ENCODE measurements around the gene UBALD2. TPM values are rescaled to one million over a fixed set of nuclear protein-coding genes. Genes with fewer than 3 reads are reported as not detected.

Gene UBALD2
- total and polyA plus RNA-seq, 2 of the 8 experiments (the other 6 are each of a cell fraction or from before 2014, with no cell fraction given): 17.8 to 22.6 TPM

DNA sequence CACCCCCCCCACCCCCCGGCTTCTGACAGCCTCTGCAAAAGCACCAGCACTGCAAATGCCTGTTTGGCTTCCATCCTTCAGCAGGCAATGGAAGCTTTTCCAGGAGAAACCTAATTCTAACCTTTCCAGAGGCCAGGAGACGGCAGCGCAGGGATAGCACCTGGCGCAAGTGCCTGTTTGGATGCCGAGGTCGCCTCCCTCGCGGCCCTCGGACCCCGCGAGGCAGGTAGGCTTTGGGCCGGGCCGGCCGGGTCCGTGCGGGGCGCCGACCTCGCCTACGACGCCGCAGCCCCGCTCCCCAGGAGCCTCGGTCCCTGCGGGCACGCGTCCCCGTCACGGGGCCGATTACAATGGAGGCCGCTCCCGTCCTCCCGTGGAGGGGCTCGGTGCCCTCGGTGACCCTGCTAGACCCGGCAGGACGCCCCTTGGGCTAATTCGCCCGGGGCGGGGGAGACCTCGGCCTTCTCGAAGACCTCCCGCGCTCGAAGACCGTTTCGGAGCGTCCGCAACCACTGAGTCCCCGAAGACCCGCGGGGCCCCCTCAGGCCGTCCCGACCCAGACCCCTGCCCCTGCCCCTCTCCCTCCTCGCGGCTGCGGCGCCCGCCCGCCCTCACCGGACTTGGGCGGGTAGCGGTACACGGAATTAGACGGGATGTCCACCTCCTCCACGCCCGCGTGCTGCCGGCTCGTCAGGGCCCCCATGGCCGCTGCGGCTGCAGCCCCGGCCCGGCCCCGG is 25.4 kb upstream of the UBALD2 start (continued):
- TF ChIP-seq, protein P1, sequence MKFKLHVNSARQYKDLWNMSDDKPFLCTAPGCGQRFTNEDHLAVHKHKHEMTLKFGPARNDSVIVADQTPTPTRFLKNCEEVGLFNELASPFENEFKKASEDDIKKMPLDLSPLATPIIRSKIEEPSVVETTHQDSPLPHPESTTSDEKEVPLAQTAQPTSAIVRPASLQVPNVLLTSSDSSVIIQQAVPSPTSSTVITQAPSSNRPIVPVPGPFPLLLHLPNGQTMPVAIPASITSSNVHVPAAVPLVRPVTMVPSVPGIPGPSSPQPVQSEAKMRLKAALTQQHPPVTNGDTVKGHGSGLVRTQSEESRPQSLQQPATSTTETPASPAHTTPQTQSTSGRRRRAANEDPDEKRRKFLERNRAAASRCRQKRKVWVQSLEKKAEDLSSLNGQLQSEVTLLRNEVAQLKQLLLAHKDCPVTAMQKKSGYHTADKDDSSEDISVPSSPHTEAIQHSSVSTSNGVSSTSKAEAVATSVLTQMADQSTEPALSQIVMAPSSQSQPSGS (IDR thresholded peaks at IDR 0.05; ENCODE audit: low read length): no peak
- no peak for TF ChIP-seq SP2 (IDR thresholded peaks at IDR 0.05; ENCODE audit: low read length)
- TF ChIP-seq POU5F1 (IDR thresholded peaks at IDR 0.05; ENCODE audit: low read depth, low read length): no peak
- TF ChIP-seq TEAD4 (IDR thresholded peaks at IDR 0.05; ENCODE audit: low read depth, low read length): no peak
- no peak for TF ChIP-seq SAP30 (IDR thresholded peaks at IDR 0.05; ENCODE audit: insufficient read depth, insufficient replicate concordance, low read length)
- TF ChIP-seq CREB1 (IDR thresholded peaks at IDR 0.05): no peak
- 0 out of 2 replicates have a peak, but pooled peaks have one; percentile 44 for TF ChIP-seq KDM1A (IDR thresholded peaks at IDR 0.05; ENCODE audit: borderline replicate concordance, low read length)
- TF ChIP-seq SIRT6 (IDR thresholded peaks at IDR 0.05; ENCODE audit: low read length): no peak
- TF ChIP-seq PHF8 (conservative IDR thresholded peaks at IDR 0.05; ENCODE audit: low read depth, low read length): peak; percentile 41; the same call in 1 of the 2 replicates
- no peak for TF ChIP-seq HDAC6 (IDR thresholded peaks at IDR 0.05; ENCODE audit: low read depth, low read length)
- no peak for TF ChIP-seq CTCF (IDR thresholded peaks at IDR 0.05; ENCODE audit: control extremely low read depth in 1 of 3, insufficient read depth in 1 of 3, low read depth in 1 of 3, low read length in 3 of 3)
- TF ChIP-seq USF2 (IDR thresholded peaks at IDR 0.05; ENCODE audit: low read length): no peak
- TF ChIP-seq RAD21 (IDR thresholded peaks at IDR 0.05 in 1 of 2, conservative IDR thresholded peaks at IDR 0.05 in 1 of 2; ENCODE audit: low read depth in 2 of 2, low read length in 2 of 2): no peak
- TF ChIP-seq CHD2 (IDR thresholded peaks at IDR 0.05; ENCODE audit: low read length): no peak
- no peak for TF ChIP-seq CBX5 (IDR thresholded peaks at IDR 0.05; ENCODE audit: low read depth, low read length)
- no peak for TF ChIP-seq NRF1 (IDR thresholded peaks at IDR 0.05; ENCODE audit: low read depth, low read length)
- TF ChIP-seq SUZ12 (IDR thresholded peaks at IDR 0.05; ENCODE audit: low read length): peak; percentile 56
- TF ChIP-seq EP300 (IDR thresholded peaks at IDR 0.05; ENCODE audit: borderline replicate concordance in 1 of 2, low read depth in 2 of 2, low read length in 2 of 2): no peak
- no peak for TF ChIP-seq TAF1 (IDR thresholded peaks at IDR 0.05; ENCODE audit: low read depth, low read length)

Measured in H1 (cell line).